ENCODE measurements around the gene CEP152. TPM values are rescaled to one million over a fixed set of nuclear protein-coding genes. Genes with fewer than 3 reads are reported as not detected.

CEP152 gene
- total RNA-seq, 1 experiment from 2014 or later, result 6.4 TPM

DNA sequence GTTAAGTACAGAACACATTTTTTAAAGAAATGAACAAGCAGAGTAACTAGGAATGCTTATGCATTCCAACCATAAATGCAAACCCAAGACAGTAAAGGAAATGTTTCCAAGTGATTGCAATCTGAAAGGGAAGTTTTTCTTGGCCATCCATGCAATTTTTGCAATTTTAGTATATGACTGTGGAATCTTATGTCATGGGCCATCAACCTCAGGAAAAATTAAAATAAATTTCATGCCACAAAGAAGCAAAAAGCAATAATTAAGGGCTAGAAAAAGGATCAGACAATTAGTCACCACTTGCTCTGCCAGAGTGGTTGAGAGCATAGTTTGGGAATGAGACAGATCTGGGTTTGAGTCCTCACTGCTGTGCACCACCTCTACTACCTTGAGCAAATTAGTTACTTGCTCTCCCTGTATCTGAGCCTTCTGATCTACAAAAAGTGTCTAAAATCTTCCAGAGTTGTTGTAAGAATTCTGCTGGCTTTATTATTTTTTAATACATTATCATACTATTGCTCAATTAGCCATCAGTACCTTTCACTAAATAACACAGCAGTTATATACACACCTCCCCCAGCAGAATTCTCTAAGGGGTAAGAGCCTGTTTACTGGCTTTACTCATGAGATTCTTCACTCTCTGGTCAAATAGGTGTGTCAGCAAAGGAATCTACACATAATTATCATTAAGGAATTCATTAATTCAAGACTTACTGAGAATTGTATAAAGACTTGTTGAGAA lies 115.6 kb downstream of the CEP152 start:
- no peak for DNase-seq (ENCODE audit: low read depth, low spot score)
- in situ Hi-C loops (cut with HindIII; ENCODE audit: low pct_unique_long_range_greater_than_20kb, low sequenced_read_pairs), result no loop called here

DNA sequence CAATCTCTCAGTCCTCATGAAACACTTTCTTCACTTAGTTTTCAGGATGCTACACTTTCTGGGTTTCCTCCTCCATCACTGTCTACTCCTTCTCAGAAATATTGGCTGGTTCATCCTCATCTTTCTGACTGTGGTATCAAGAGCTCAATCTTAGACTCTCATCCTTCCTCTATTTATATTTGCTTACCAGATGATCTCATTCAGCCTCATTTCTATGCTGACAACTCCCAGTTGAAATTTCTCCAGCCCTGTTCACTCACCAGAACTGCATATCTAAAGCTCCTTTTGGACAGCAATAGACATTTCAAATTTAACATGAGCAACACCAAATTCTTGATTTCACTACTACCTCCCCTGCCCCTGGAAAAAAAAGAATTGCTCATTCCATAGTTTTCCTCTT lies 117.4 kb downstream of the CEP152 start:
- in situ Hi-C loops (cut with HindIII; ENCODE audit: low pct_unique_long_range_greater_than_20kb, low sequenced_read_pairs), result no loop called here
- no peak for DNase-seq (ENCODE audit: low read depth, low spot score)

- in situ Hi-C loops (cut with HindIII; ENCODE audit: low pct_unique_long_range_greater_than_20kb, low sequenced_read_pairs), result no loop called here
- no peak for DNase-seq (ENCODE audit: low read depth, low spot score)
Observed at GRCh38 chr15:48688493-48688892, 122.4 kb downstream of the CEP152 start.

Other genes starting within 250 kb of the CEP152 start
- gene FBN1, start 165.4 kb downstream of the CEP152 start, total RNA-seq (2014; rRNA removed; shearing (Covaris generic)), result 0.82 and 3.2 TPM in 2 replicates
- gene EID1, start 67.1 kb upstream of the CEP152 start, total RNA-seq (2014; rRNA removed; shearing (Covaris generic)), result 154 and 171 TPM in 2 replicates
- gene SHC4, start 152.8 kb upstream of the CEP152 start, total RNA-seq (2014; rRNA removed; shearing (Covaris generic)), result 20.9 and 21.3 TPM in 2 replicates
- gene SECISBP2L, start 235.4 kb upstream of the CEP152 start, total RNA-seq (2014; rRNA removed; shearing (Covaris generic)), result 36.4 and 38.1 TPM in 2 replicates

All from SK-MEL-5 (cell line).